Duodenal mucosa (tissue), 2 donors: ENCODE data around the gene PTPRM.

Source experiments
- H3K27ac ChIP-seq: one replicate; pipeline ENCODE4 v1.7.0; 2013; ENCODE audit warnings: low read depth, low read length
- H3K27me3 ChIP-seq, 2 donors: one replicate each; pipeline ENCODE4 v1.7.0; 2013; ENCODE audit warnings: low read length in 2 of 2, control low read depth in 1 of 2; ENCODE audit not compliant: insufficient read depth in 2 of 2, control insufficient read depth in 1 of 2
- H3K36me3 ChIP-seq, 2 donors: one replicate each; pipeline ENCODE4 v1.7.0; 2013; ENCODE audit warnings: low read length in 2 of 2, control low read depth in 1 of 2; ENCODE audit not compliant: insufficient read depth in 2 of 2, control insufficient read depth in 1 of 2
- H3K4me1 ChIP-seq, 2 donors: one replicate each; pipeline ENCODE4 v1.7.0; 2013; ENCODE audit warnings: low read length in 2 of 2, control low read depth in 1 of 2; ENCODE audit not compliant: insufficient read depth in 2 of 2, control insufficient read depth in 1 of 2
- H3K4me3 ChIP-seq, 2 donors: one replicate each; pipeline ENCODE4 v1.7.0; 2013; ENCODE audit warnings: low read length in 2 of 2, low read depth in 1 of 2
- H3K9ac ChIP-seq, 2 donors: one replicate each; pipeline ENCODE4 v1.7.0; 2013; ENCODE audit warnings: low read length in 2 of 2, low read depth in 1 of 2
- H3K9me3 ChIP-seq, 2 donors: one replicate each; pipeline ENCODE4 v1.7.0; 2013; ENCODE audit warnings: low read length in 2 of 2, control low read depth in 1 of 2; ENCODE audit not compliant: control insufficient read depth in 1 of 2

The PTPRM gene

DNA sequence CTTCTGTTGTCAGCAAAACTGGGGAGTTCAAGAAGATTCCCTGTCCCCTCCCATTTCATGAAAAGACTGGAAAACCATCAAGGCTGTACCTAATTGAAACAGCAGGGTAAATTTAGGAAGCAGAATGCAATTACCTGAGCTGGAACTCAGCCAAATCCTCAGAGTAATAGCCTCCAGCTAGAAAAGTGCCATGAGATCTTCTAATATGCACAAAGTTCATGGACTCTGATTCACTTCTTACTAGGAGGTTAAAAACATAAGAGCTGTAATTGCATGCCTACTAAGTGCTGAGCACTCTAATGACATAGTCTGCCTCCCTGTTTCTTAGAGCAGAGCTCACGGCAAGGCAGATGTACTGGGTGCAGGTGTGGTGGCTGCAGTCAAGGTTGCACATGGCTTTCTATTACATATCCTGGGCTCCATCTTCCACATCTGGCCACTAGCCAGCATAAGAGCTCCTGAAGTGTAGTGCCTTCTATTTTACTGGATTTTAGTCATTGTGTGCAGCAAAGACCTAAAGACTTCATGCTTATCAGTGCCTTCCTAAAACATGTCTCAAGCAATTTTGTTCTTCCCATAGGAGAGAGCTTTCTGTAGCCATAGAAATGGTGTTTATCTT, 341.7 kb downstream of the PTPRM start:
- no peak overlapping the region for H3K27ac ChIP-seq
- H3K36me3 ChIP-seq = no peaks in the 10 kb centered on the region
- no peak overlapping the region for H3K4me3 ChIP-seq
- H3K4me1 ChIP-seq = no peaks in the 10 kb centered on the region
- no peaks in the 10 kb centered on the region for H3K27me3 ChIP-seq
- H3K9me3 ChIP-seq = no peaks in the 10 kb centered on the region
- no peak overlapping the region for H3K9ac ChIP-seq

DNA sequence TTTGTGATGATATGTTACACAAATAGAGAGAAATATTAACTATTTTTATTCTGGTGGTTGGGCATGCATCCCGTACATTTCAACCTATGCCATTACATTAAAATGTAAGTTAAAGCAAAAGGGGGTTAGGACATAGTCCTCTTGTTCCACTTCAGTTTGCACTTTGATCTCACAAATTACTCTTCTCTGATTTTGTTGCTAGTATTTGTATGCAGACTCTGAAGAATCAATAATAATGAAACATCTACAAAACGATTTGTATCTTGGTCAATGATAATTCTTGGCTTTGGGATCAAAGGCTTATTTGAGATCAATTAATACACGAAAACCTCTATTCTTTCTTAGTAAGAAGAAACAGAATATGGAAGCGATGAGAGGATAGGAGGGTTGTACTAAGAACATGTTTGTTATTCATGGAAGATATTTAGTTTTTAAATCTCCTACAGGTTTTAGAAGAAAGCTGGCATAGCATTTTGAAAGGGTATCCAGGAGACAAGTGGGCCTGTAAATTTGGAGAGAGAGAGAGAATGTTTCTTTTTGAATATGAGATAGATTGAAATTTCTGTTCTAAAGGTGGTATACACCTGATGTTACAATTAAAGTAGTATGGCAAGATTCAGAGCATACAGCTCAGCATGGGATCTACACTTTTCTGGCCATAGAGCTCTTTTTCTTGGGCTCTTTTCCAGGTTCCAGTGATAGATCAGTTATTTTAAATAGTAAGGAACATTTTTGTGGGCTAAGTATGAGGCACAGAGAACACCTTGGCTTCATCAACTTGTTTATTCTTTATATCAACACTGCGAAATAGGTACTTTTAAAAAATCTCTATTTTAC, 347.9 kb downstream of the PTPRM start:
- H3K4me3 ChIP-seq = no peak overlapping the region
- H3K27me3 ChIP-seq = no peaks in the 10 kb centered on the region
- no peak overlapping the region for H3K27ac ChIP-seq
- no peaks in the 10 kb centered on the region for H3K36me3 ChIP-seq
- no peaks in the 10 kb centered on the region for H3K4me1 ChIP-seq
- H3K9me3 ChIP-seq = no peaks in the 10 kb centered on the region
- H3K9ac ChIP-seq = no peak overlapping the region

- H3K27me3 ChIP-seq = no peaks in the 10 kb centered on the region
- H3K9me3 ChIP-seq = no peaks in the 10 kb centered on the region
- no peak overlapping the region for H3K4me3 ChIP-seq
- no peak overlapping the region for H3K9ac ChIP-seq
- no peak overlapping the region for H3K27ac ChIP-seq
- no peaks in the 10 kb centered on the region for H3K36me3 ChIP-seq
- no peaks in the 10 kb centered on the region for H3K4me1 ChIP-seq
Measured at GRCh38 chr18:7918701-7919100, 351.6 kb downstream of the PTPRM start.

DNA sequence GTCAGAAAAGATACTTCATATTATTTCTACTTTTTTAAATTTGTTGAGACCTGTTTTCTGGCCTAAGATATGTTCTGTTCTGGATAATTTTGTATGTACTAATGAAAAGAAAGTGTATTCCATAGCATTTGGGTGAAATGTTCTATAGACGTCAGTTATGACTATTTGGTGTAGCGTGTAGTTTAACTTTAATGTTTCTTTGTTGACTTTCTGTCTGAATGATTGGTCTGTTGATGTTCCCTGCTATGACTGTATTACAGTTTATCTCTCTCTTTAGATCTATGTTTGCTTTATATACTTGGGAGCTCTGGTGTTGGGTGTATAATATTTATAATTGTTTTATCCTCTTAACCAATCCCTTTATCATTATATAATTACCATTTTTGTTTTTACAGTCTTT, 352.4 kb downstream of the PTPRM start:
- H3K27ac ChIP-seq = no peak overlapping the region
- no peaks in the 10 kb centered on the region for H3K4me1 ChIP-seq
- no peaks in the 10 kb centered on the region for H3K27me3 ChIP-seq
- no peaks in the 10 kb centered on the region for H3K36me3 ChIP-seq
- no peaks in the 10 kb centered on the region for H3K9me3 ChIP-seq
- H3K4me3 ChIP-seq = no peak overlapping the region
- H3K9ac ChIP-seq = no peak overlapping the region

DNA sequence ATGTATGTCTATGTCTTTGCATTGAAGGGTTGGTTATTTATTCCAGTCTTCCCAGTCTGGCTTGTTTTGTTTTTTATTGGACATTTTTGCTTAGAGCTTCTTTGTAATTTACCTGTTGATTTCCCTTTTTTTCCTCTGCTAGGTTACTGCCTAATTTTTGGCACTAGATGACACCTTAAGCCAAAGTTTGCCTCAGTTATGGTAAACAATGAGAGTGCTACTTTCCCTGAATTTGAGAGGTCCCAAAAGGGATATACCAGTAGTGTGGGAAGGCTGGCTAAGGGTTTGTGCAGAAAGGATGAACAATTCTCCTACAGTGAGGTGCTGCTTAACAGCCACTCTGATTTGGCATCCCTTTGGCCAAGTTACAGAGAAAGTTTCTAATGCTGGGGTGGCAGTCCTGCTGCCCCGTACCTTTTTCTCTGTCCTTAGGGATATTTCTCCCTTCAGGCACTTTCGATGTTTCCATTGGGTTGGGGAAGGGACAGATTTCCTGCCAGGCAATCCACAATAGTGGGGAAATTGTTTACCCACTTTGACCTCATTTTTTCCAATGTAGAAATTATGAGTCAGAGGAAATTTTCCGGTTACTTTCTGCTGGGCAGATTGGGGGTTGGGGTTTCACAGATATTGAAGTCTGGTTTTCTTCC, 354.9 kb downstream of the PTPRM start:
- no peaks in the 10 kb centered on the region for H3K36me3 ChIP-seq
- no peak overlapping the region for H3K27ac ChIP-seq
- H3K27me3 ChIP-seq = no peaks in the 10 kb centered on the region
- peaks cover 0 to 7% of the 10 kb centered on the region in 2 donors for H3K4me1 ChIP-seq
- no peaks in the 10 kb centered on the region for H3K9me3 ChIP-seq
- no peak overlapping the region for H3K9ac ChIP-seq
- no peak overlapping the region for H3K4me3 ChIP-seq

GRCh38 chr18:7923105-7923504, 356.0 kb downstream of the PTPRM start:
- Histone ChIP-seq H3K27ac (no peak overlapping the region), H3K27me3 (no peaks in the 10 kb centered on the region)

DNA sequence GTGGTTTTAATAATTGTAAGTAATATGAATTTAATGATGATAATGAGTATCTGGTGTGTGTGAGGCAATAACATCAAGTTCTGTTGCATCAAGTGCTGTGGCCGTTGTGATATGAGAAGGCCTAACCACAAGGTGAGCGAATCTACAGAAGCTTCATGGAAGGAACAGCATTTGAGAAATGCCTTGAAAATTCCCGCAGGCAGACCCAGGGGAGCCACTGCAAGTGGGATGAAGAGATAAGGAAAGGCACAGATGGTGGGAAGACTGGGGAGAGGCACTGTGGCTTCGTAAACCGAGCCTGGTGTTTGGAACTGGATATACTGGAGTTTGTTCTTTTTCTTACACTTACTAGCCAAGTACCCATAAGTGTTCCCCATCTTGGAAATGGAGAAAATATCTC, 357.5 kb downstream of the PTPRM start:
- H3K9me3 ChIP-seq = no peaks in the 10 kb centered on the region
- H3K36me3 ChIP-seq = no peaks in the 10 kb centered on the region
- H3K4me3 ChIP-seq = no peak overlapping the region
- no peaks in the 10 kb centered on the region for H3K27me3 ChIP-seq
- H3K4me1 ChIP-seq = peaks cover 0 to 8% of the 10 kb centered on the region in 2 donors
- H3K27ac ChIP-seq = no peak overlapping the region
- H3K9ac ChIP-seq = no peak overlapping the region

More at GRCh38 chr18:7923105-7923504, 356.0 kb downstream of the PTPRM start:
- no peak overlapping the region for H3K4me3 ChIP-seq
- H3K9ac ChIP-seq = no peak overlapping the region
- peaks cover 0 to 8% of the 10 kb centered on the region in 2 donors for H3K4me1 ChIP-seq
- H3K9me3 ChIP-seq = no peaks in the 10 kb centered on the region
- no peaks in the 10 kb centered on the region for H3K36me3 ChIP-seq

GRCh38 chr18:7926526-7926925, 359.4 kb downstream of the PTPRM start:
- no peak overlapping the region for H3K4me3 ChIP-seq
- H3K9ac ChIP-seq = no peak overlapping the region
- H3K27ac ChIP-seq = no peak overlapping the region
- H3K9me3 ChIP-seq = no peaks in the 10 kb centered on the region
- no peaks in the 10 kb centered on the region for H3K27me3 ChIP-seq
- no peaks in the 10 kb centered on the region for H3K36me3 ChIP-seq
- peaks cover 0 to 8% of the 10 kb centered on the region in 2 donors for H3K4me1 ChIP-seq

GRCh38 chr18:7927119-7927518, 360.0 kb downstream of the PTPRM start:
- Histone ChIP-seq H3K27me3 (no peaks in the 10 kb centered on the region), H3K9ac (no peak overlapping the region), H3K4me3 (no peak overlapping the region), H3K9me3 (no peaks in the 10 kb centered on the region), H3K36me3 (no peaks in the 10 kb centered on the region), H3K4me1 (peaks cover 0 to 8% of the 10 kb centered on the region in 2 donors), H3K27ac (no peak overlapping the region)

DNA sequence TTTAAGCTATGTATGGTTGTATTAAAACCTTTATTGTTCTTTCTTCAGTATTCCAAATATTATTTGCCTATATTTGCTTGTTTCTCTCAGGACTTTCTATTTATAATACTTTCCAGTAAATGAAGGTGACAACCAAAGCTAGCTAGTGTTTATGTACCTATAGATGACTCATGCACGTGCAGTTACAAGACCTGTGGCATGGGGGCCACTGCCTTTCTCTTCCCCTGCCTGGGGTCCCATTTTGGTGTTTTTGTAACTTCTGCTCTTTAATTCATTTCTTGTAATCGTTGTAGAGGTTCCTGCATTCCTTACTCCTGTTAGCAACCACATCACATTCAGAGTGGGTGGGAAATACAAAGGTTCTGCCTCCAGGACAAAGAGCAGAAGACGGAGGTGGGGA, 364.6 kb downstream of the PTPRM start:
- H3K9me3 ChIP-seq = no peaks in the 10 kb centered on the region
- no peak overlapping the region for H3K9ac ChIP-seq
- H3K27ac ChIP-seq = no peak overlapping the region
- H3K4me3 ChIP-seq = no peak overlapping the region
- peaks cover 0 to 4% of the 10 kb centered on the region in 2 donors for H3K4me1 ChIP-seq
- H3K36me3 ChIP-seq = no peaks in the 10 kb centered on the region
- no peaks in the 10 kb centered on the region for H3K27me3 ChIP-seq
